ENCODE measurements around the gene CDH4. TPM values are rescaled to one million over a fixed set of nuclear protein-coding genes. Genes with fewer than 3 reads are reported as not detected.

The CDH4 gene
- total and polyA plus RNA-seq, 2 of the 4 experiments (the other 2 are of a cell fraction), result 1.6 to 3.5 TPM

DNA sequence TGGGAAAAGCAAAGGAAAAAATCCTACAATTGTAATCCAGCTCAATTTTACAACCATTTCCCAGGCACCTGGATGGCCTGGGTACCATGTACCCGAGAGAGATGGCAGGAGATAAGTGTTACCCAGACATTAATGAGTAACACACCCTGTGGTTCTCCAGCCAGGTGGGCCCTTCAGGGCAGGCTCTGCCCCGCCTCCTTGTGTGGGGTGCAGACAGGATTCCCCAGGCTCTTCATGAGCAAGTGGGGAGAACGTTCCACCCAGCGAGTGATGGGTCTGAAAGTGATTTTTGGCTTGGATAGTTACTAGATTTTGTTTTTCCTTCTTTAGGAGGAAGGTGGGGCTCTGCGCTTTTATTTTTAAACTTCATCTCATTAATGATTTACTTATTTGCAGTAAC is 569.7 kb downstream of the CDH4 start:
- TF ChIP-seq POLR2A (IDR thresholded peaks at IDR 0.05; ENCODE audit: low read depth, low read length) (no peak), MAZ (IDR thresholded peaks at IDR 0.05; ENCODE audit: borderline replicate concordance, low read depth, low read length) (no peak), NFE2L2 (IDR thresholded peaks at IDR 0.05; ENCODE audit: low read depth, low read length) (no peak), MAFK (IDR thresholded peaks at IDR 0.05; ENCODE audit: low read depth, low read length) (no peak), CHD1 (IDR thresholded peaks at IDR 0.05; ENCODE audit: low read depth, low read length) (no peak), MXI1 (IDR thresholded peaks at IDR 0.05; ENCODE audit: borderline replicate concordance, low read depth, low read length) (no peak), CEBPB (IDR thresholded peaks at IDR 0.05; ENCODE audit: low read depth, low read length) (no peak), CTCF (conservative IDR thresholded peaks at IDR 0.05; ENCODE audit: low read depth, low read length) (no peak), SMC3 (IDR thresholded peaks at IDR 0.05; ENCODE audit: low read depth, low read length) (no peak), BHLHE40 (IDR thresholded peaks at IDR 0.05; ENCODE audit: low read depth, low read length) (no peak), FOS (IDR thresholded peaks at IDR 0.05; ENCODE audit: low read depth, low read length) (no peak), RFX5 (IDR thresholded peaks at IDR 0.05; ENCODE audit: low read depth, low read length) (no peak), RCOR1 (IDR thresholded peaks at IDR 0.05; ENCODE audit: insufficient replicate concordance, low read length) (no peak), RAD21 (IDR thresholded peaks at IDR 0.05; ENCODE audit: low read length) (no peak)
- TF ChIP-seq, protein P1, sequence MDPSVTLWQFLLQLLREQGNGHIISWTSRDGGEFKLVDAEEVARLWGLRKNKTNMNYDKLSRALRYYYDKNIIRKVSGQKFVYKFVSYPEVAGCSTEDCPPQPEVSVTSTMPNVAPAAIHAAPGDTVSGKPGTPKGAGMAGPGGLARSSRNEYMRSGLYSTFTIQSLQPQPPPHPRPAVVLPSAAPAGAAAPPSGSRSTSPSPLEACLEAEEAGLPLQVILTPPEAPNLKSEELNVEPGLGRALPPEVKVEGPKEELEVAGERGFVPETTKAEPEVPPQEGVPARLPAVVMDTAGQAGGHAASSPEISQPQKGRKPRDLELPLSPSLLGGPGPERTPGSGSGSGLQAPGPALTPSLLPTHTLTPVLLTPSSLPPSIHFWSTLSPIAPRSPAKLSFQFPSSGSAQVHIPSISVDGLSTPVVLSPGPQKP (IDR thresholded peaks at IDR 0.05; ENCODE audit: borderline replicate concordance, low read depth, low read length), result no peak
- TF ChIP-seq, protein P2, sequence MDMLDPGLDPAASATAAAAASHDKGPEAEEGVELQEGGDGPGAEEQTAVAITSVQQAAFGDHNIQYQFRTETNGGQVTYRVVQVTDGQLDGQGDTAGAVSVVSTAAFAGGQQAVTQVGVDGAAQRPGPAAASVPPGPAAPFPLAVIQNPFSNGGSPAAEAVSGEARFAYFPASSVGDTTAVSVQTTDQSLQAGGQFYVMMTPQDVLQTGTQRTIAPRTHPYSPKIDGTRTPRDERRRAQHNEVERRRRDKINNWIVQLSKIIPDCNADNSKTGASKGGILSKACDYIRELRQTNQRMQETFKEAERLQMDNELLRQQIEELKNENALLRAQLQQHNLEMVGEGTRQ (IDR thresholded peaks at IDR 0.05; ENCODE audit: low read depth, low read length), result no peak
- POLR2A ChIA-PET (ENCODE audit: unreplicated experiment), result no interaction called here
- H3K9ac ChIP-seq (ENCODE audit: low read depth, low read length), result no peak overlapping the region
- intact Hi-C loops (cut with micrococcal nuclease), result no loop called here
- H3K56ac ChIP-seq (ENCODE audit: extremely low read depth, insufficient read depth, low read length), result no peak overlapping the region
- H3K23ac ChIP-seq (ENCODE audit: low read depth, low read length), result no peak overlapping the region
- H4K91ac ChIP-seq (ENCODE audit: insufficient read depth, low read depth, low read length), result no peak overlapping the region
- no peak overlapping the region for H4K8ac ChIP-seq (ENCODE audit: low read depth in 2 of 2, low read length in 2 of 2)
- H2BK5ac ChIP-seq (ENCODE audit: low read depth, low read length, poor library complexity, severe bottlenecking), result no peak overlapping the region
- H2AK9ac ChIP-seq (replicated peaks; ENCODE audit: low read depth, low read length, poor library complexity), result no peak overlapping the region
- DNase-seq (no peak), ATAC-seq (ENCODE audit: low read depth) (no peak)
- H3K27ac ChIP-seq (ENCODE audit: insufficient read depth, low read length), result no peak overlapping the region
- H4K20me1 ChIP-seq (ENCODE audit: insufficient read depth, low read length), result no peaks in the 10 kb centered on the region
- no peak overlapping the region for H2BK15ac ChIP-seq (ENCODE audit: low read depth, low read length)
- no peak overlapping the region for H3K14ac ChIP-seq (replicated peaks; ENCODE audit: low read depth, low read length)
- no peak overlapping the region for H2BK20ac ChIP-seq (ENCODE audit: low read depth, low read length)
- H3K4ac ChIP-seq (ENCODE audit: low read depth, low read length), result no peak overlapping the region
- no peak overlapping the region for H4K5ac ChIP-seq (ENCODE audit: low read depth, low read length)
- in situ Hi-C loops (cut with MboI; ENCODE audit: low sequenced_read_pairs), result no loop called here
- dilution Hi-C loops (cut with HindIII; ENCODE audit: low sequenced_read_pairs, unreplicated experiment), result no loop called here
- no TSS peak for BruUV-seq (replicated peaks)
- no peak overlapping the region for H3K18ac ChIP-seq (ENCODE audit: low read depth, low read length)
- H3K4me3 ChIP-seq (ENCODE audit: insufficient read depth, low read depth, low read length), result no peak overlapping the region
- 60% methylated on average over 1 of the region's 5 CpGs; no CpG with 5 or more reads in 1 of the 2 experiments for WGBS, 2 experiments (ENCODE audit: extremely low coverage in 2 of 2, insufficient read length in 1 of 2)
- CTCF ChIA-PET, result no interaction called here
- no peaks in the 10 kb centered on the region for H3K79me1 ChIP-seq (ENCODE audit: low read depth in 1 of 2, low read length in 2 of 2)
- no peaks in the 10 kb centered on the region; the same call in 1 of the 2 replicates for H3K27me3 ChIP-seq (ENCODE audit: control insufficient read depth, insufficient read depth, low read length)
- no peak overlapping the region for H2AK5ac ChIP-seq (ENCODE audit: low read depth, low read length)
- no peak overlapping the region for H3K4me2 ChIP-seq (ENCODE audit: low read depth, low read length)
- no peaks in the 10 kb centered on the region for H3K36me3 ChIP-seq (ENCODE audit: control insufficient read depth, insufficient read depth, low read length)
- H2AFZ ChIP-seq (replicated peaks; ENCODE audit: low read length, poor library complexity), result no peak overlapping the region
- peaks cover 1% of the 10 kb centered on the region; the same call in 1 of the 2 replicates for H3K9me3 ChIP-seq (ENCODE audit: control insufficient read depth, insufficient read depth, low read length)
- no peaks in the 10 kb centered on the region for H3K4me1 ChIP-seq (ENCODE audit: control insufficient read depth, insufficient read depth, low read length)
- H3K9me1 ChIP-seq (ENCODE audit: insufficient read depth, low read length), result no peaks in the 10 kb centered on the region
- H2BK120ac ChIP-seq (ENCODE audit: low read depth, low read length), result no peak overlapping the region

All from IMR-90 (cell line).